Activated naive CD4-positive, alpha-beta T cell (primary cell): ENCODE data around the gene BRAF.
"Not testable (repeated sequence)": the region's sequence is repeated elsewhere in the genome, so short reads cannot be mapped to it uniquely, and the experiment has no call there.

ENCODE experiments used
- DNase-seq, 4 experiments: peaks; one replicate each; lab custom pipeline; 2025; lab: John Stamatoyannopoulos, UW

The BRAF gene

GRCh38 chr7:140924821-140925421 lies at the start of gene BRAF:
BRAF (minus strand) TSS chr7:140924929; CDS start chr7:140924703, 226 bp downstream.
- peak; percentile 89 to 91 (median 90) for DNase-seq

- DNase-seq: no peak
Measured at GRCh38 chr7:140972876-140973829, 48.4 kb upstream of the BRAF start.

DNA sequence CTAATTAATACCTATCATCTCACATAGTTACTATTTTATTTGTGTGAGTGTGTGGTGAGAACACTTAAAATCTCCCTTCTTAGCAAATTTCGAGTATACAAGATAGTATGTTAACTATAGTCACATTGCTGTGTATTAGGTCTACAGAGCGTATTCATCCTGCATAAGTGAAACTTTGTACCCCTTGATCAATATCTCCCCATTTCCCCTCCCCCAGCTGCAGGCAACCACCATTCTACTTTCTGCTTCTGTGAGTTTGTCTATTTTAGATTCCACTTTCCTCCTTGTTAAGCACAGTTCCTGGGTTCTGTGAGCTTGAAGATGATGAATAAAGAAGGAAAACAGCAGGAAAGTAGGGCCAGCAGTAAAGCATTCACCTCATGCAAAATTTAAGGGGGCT lies 47.6 kb upstream of the BRAF start:
- DNase-seq: no peak

DNA sequence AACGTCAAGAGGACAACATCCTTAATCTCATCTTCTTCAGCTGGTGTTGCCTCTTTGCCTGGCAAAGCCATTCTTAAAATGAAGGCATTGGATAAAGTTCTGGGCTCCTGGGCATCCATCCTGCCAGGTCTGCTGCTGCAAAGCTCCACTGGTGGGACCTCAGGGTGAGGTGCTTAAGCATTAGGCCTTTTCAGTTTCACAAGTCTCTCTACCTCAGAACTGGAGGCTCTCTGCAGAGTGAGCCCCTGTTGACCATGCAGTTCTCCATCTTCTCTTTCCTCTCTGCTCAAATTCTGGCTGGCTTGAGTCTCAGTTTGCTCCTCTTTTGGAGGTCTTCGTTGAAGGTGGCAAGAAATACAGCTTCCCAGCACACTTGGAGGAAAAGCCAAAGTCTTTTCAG lies 42.7 kb upstream of the BRAF start:
- no peak for DNase-seq

GRCh38 chr7:140966561-140967233 lies 42.0 kb upstream of the BRAF start:
- no peak for DNase-seq

DNA sequence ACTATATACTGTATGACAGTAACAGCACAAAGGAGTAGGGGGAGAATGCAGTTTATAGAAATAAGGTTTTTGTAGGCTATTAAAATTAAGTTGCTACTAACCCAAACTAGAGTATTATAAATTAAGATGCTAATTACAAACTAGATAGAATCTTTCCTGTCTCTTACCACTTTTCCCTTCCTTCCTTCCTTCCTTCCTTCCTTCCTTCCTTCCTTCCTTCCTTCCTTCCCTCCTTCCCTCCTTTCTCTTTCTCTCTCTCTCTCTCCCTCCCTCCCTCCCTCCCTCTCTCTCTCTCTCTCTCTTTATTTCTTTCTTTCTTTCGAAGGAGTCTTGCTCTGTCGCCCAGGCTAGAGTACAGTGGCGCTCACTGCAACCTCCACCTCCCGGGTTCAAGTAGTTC lies 36.4 kb upstream of the BRAF start:
- no peak for DNase-seq

GRCh38 chr7:140956997-140957396 lies 32.3 kb upstream of the BRAF start:
- DNase-seq: not testable (repeated sequence)

DNA sequence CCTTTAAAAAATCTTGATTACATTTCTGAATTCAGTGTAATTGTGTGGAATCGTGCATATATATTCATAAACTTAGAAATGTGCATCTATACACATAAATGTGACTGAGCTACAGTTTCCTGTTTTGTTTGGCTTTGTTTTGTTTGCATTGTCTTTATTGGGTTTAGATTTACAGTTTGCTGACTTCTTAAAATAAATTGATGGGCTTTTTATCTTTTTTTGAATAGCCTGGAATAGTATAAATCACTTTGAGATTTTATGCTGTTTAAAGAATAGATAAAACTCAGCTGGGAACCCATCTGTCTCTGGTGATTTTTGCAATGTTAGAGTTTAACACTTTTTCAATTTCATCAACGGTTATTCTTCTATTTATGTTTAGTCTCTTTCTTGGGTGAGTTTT lies 21.2 kb upstream of the BRAF start:
- no peak for DNase-seq

GRCh38 chr7:140942242-140942641 lies 17.5 kb upstream of the BRAF start:
- DNase-seq: not testable (repeated sequence)

DNA sequence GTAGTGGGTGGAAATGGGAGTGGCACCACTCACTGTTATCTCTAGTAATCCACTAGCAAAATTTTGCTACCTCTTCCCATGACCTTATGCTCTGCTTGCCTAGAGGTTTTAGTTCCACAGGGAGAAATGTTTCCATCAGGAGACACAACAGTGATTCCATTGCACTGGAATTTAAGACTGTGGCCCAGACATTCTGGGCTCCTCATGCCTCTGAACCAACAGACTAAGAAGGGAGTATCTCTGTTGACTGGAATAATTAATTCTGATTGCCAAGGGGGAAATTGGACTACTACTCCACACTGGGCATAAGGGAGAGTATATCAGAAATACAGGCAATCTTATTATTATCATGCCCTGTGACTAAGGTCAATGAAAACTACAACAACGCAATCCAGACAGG lies 16.2 kb upstream of the BRAF start:
- DNase-seq: no peak

DNA sequence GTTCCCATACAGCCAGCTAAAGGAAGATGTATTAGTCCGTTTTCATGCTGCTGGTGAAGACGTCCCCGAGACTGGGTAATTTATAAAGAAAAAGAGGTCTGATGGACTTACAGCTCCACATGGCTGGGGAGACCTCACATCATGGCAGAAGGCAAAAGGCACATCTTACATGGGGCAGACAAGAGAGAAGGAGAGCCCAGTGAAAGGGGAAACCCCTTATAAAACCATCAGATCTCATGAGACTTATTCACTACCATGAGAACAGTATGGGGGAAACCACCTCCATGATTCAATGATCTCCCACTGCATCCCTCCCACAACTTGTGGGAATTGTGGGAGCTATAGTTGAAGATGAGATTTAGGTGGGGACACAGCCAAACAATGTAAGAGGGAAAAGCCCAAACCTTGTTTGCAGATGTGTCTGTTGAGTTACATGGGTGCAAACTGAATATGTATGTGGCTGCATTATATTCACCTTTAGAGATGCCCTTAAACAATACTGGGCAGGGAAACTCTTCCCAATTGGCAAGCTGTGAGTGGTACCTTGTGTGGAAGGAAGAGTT lies 13.1 kb upstream of the BRAF start:
- no peak for DNase-seq

- no peak for DNase-seq
Measured at GRCh38 chr7:140928491-140929309, 4.0 kb upstream of the BRAF start.

DNA sequence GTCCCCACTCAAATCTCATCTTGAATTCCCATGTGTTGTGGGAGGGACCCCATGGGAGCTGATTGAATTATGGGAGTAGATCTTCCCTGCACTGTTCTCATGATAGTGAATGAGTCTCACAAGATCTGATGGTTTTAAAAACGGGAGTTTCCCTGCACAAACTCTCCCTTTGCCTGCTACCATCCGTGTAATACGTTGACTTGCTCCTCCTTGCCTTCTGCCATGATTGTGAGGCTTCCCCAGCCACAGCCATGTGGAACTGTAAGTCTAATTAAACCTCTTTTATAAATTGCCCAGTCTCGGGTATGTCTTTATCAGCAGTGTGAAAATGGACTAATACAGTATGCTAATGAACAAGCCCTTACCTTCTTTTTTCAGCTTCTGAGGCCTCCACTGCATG lies 3.2 kb upstream of the BRAF start:
- not testable (repeated sequence) for DNase-seq

DNA sequence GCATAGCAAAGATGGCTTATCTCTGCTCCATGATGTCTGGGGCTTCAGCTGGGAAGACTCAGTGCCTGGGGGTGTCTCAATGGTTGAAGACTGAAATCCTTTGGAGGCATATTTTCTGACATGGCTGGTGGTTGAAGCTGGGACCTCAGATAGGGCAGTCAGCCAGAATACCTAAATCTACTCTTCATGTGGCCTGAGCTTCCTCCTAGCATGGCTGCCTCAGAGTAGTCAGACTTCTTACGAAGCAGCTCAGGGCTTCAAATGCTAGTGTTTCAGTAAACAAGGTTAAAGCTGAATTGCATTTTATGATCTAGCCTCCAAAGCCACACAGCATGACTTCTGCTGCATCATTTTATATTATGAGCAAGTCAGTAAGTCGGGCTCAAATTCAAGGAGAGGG lies 2.6 kb upstream of the BRAF start:
- DNase-seq: no peak

- no peak for DNase-seq
Measured at GRCh38 chr7:140926021-140926817, 1.5 kb upstream of the BRAF start.

- peak; percentile 54 to 80 (median 66) for DNase-seq
Measured at GRCh38 chr7:140924019-140924820, 509 bp downstream of the BRAF start.

DNA sequence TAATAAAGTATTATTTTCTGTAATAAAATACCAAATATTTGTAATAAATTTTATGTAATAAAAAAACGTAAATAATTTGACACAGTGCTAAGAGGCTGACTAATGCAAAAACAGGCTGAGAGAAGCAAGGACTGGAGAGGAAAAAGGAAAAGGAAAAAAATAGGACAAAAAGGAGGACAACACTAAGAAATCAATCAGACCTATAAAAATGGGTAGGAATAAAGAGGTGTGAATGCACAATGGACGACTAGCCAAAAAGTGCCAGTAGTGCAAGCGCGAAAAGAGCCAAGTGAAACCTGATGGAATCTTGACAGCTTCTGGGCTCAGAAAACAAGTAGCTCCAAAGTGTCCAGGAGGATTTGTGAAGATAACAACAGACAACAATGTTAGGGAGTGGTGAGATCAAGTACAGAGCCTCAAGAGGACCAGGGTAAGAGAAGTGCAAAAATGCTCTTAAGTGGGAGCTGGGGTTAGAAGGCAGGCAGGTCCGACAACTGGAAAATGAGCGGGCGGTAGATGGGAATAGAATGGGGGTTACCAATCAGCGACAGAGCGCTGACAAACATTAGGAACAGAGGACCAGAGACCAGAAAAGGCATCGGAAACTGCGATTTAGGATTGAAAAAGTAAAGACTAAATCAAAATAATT lies 1.2 kb downstream of the BRAF start:
- no peak for DNase-seq

DNA sequence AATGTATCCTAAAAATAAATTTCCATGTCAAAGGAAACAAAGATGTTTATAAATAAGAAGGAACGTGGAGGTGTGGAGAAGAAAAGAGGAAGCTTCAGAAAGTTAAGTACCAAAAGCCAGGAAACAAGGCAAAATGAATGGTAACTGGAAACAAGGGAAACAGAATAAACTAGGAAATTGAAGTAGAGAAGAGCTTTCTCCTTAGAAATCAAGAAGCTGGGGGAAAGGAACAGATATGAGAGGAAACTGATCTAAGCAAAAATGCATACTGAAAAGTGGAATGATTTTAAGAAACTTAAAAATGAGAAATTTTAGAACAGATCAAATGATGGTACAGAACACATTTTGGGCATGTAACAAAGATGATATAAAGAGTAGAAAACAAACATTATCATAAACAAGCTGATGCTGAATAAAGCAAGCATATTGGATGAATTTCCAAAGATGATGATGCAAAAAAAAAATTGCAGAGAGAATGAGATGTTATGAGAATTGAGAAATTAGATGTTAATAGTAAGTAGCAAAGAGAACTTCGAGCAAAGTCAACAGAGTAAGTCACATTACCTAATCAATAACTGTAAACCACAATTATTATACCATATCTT lies 1.9 kb downstream of the BRAF start:
- no peak for DNase-seq

DNA sequence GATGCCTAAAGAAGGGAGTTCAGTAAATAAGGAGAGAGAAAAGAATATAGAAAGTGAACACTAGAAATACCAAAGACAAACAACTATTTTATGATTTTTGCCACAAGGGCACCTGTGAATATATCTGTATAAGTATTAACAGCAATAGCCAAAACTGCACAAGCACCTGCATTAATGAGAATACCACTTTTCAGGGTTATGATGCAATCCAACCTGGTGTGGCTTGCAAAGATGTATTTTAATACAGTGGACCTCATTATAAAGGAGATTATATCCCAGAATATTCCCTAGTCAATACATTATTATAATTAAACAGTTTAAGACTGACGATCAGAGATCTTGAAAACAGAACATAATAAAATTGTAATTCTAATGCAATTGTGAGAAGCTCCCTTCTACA lies 4.0 kb downstream of the BRAF start:
- no peak for DNase-seq
